H9 (cell line): Measurements from ENCODE around the gene MBTPS1. TPM values are rescaled to one million over a fixed set of nuclear protein-coding genes. Genes with fewer than 3 reads are reported as not detected.

ENCODE experiments used
- DNase-seq: peaks from one replicate; pipeline ENCODE4 v3.0.0-alpha.2; 2017
- H2AFZ ChIP-seq: one replicate; pipeline ENCODE4 v1.6.1; 2013; ENCODE audit warnings: mild to moderate bottlenecking, low read length, control low read depth, moderate library complexity
- H2AK5ac ChIP-seq: 2 replicates; pipeline ENCODE4 v1.6.1; 2013; ENCODE audit warnings: low read length, control low read depth, mixed read lengths; ENCODE audit not compliant: insufficient read length
- H2BK120ac ChIP-seq: one replicate; pipeline ENCODE4 v1.6.1; 2013; ENCODE audit warnings: low read depth, mild to moderate bottlenecking, low read length, control low read depth, inconsistent platforms; ENCODE audit not compliant: poor library complexity, severe bottlenecking
- H2BK12ac ChIP-seq: 2 replicates; pipeline ENCODE4 v1.6.1; 2013; ENCODE audit warnings: low read length, control low read depth, mixed read lengths, low read depth; ENCODE audit not compliant: insufficient read length
- H2BK15ac ChIP-seq: 2 replicates; pipeline ENCODE4 v1.6.1; 2013; ENCODE audit warnings: low read depth, low read length, control low read depth
- H2BK20ac ChIP-seq: one replicate; pipeline ENCODE4 v1.6.1; 2013; ENCODE audit warnings: low read depth, mild to moderate bottlenecking, low read length, control low read depth, inconsistent platforms; ENCODE audit not compliant: poor library complexity, severe bottlenecking
- H2BK5ac ChIP-seq: 2 replicates; pipeline ENCODE4 v1.6.1; 2013; ENCODE audit warnings: low read length, control low read depth, mixed read lengths; ENCODE audit not compliant: insufficient read length
- H3K14ac ChIP-seq: 2 replicates; pipeline ENCODE4 v1.6.1; 2013; ENCODE audit warnings: low read length, control low read depth; ENCODE audit not compliant: insufficient read depth
- H3K18ac ChIP-seq: 2 replicates; pipeline ENCODE4 v1.6.1; 2013; ENCODE audit warnings: low read depth, mild to moderate bottlenecking, mixed read lengths, low read length, control low read depth; ENCODE audit not compliant: insufficient read length
- H3K23ac ChIP-seq: 2 replicates; pipeline ENCODE4 v1.6.1; 2013; ENCODE audit warnings: low read length, control low read depth, mixed read lengths, low read depth; ENCODE audit not compliant: insufficient read length
- H3K23me2 ChIP-seq: 2 replicates; pipeline ENCODE4 v1.6.1; 2013; ENCODE audit warnings: low read depth, mild to moderate bottlenecking, mixed read lengths, low read length, control low read depth; ENCODE audit not compliant: insufficient read length, poor library complexity, severe bottlenecking
- H3K27ac ChIP-seq: 2 replicates; pipeline ENCODE4 v1.5.1; 2013; ENCODE audit warnings: low read length, control low read depth, mixed read lengths, low read depth; ENCODE audit not compliant: insufficient read length
- H3K27me3 ChIP-seq: 2 replicates; pipeline ENCODE4 v1.6.1; 2013; ENCODE audit warnings: low read length, control low read depth, inconsistent platforms; ENCODE audit not compliant: insufficient read depth
- H3K4ac ChIP-seq: 2 replicates; pipeline ENCODE4 v1.6.1; 2013; ENCODE audit warnings: low read depth, mild to moderate bottlenecking, control low read depth, inconsistent platforms, low read length, moderate library complexity
- H3K4me1 ChIP-seq: 2 replicates; pipeline ENCODE4 v1.6.1; 2013; ENCODE audit warnings: low read length, control low read depth, inconsistent platforms; ENCODE audit not compliant: insufficient read depth
- H3K4me2 ChIP-seq: 2 replicates; pipeline ENCODE4 v1.6.1; 2013; ENCODE audit warnings: low read length, control low read depth, mixed read lengths; ENCODE audit not compliant: insufficient read length, insufficient read depth
- H3K56ac ChIP-seq: 2 replicates; pipeline ENCODE4 v1.6.1; 2013; ENCODE audit warnings: low read depth, mild to moderate bottlenecking, mixed read lengths, low read length, control low read depth; ENCODE audit not compliant: insufficient read length
- H3K79me1 ChIP-seq: 2 replicates; pipeline ENCODE4 v1.6.1; 2013; ENCODE audit warnings: low read depth, mild to moderate bottlenecking, moderate library complexity, low read length, control low read depth, inconsistent platforms; ENCODE audit not compliant: insufficient read depth, poor library complexity, severe bottlenecking
- H3K79me2 ChIP-seq: 2 replicates; pipeline ENCODE4 v1.6.1; 2013; ENCODE audit warnings: low read length, control low read depth, inconsistent platforms; ENCODE audit not compliant: insufficient read depth
- H3K9ac ChIP-seq: 2 replicates; pipeline ENCODE4 v1.6.1; 2013; ENCODE audit warnings: low read length, control low read depth, mixed read lengths; ENCODE audit not compliant: insufficient read length; ENCODE audit errors: extremely low read depth
- H3K9me3 ChIP-seq: one replicate; pipeline ENCODE4 v1.6.1; 2013; ENCODE audit warnings: low read depth, low read length, inconsistent platforms; ENCODE audit not compliant: control insufficient read depth
- H3T11ph ChIP-seq: one replicate; pipeline ENCODE4 v1.6.1; 2013; ENCODE audit warnings: mild to moderate bottlenecking, low read length, control low read depth, inconsistent platforms
- H4K20me1 ChIP-seq: one replicate; pipeline ENCODE4 v1.6.1; 2013; ENCODE audit not compliant: control insufficient read depth, insufficient read length, insufficient read depth
- H4K5ac ChIP-seq: 2 replicates; pipeline ENCODE4 v1.6.1; 2013; ENCODE audit warnings: low read depth, mild to moderate bottlenecking, mixed read lengths, low read length, control low read depth; ENCODE audit not compliant: insufficient read length
- H4K8ac ChIP-seq: replicated peaks from 2 replicates; pipeline ENCODE4 v1.6.1; 2013; ENCODE audit warnings: low read length, control low read depth, mixed read lengths, low read depth; ENCODE audit not compliant: insufficient read length
- H4K91ac ChIP-seq: 2 replicates; pipeline ENCODE4 v1.6.1; 2013; ENCODE audit warnings: low read depth, mild to moderate bottlenecking, moderate library complexity, mixed read lengths, low read length, control low read depth; ENCODE audit not compliant: insufficient read length
- H3K27ac Mint-ChIP-seq, 3 experiments: 2 replicates in 2 of 3; 3 replicates in 1 of 3; pipeline ENCODE4 v1.8.0; 2020 to 2021; ENCODE audit warnings: mixed read lengths in 3 of 3, mild to moderate bottlenecking in 1 of 3, moderate library complexity in 1 of 3
- H3K27me3 Mint-ChIP-seq: 2 replicates; pipeline ENCODE4 v1.8.0; 2021; ENCODE audit warnings: low read depth, mild to moderate bottlenecking, moderate library complexity, mixed read lengths
- H3K36me3 Mint-ChIP-seq, 3 experiments: 2 replicates in 2 of 3; 3 replicates in 1 of 3; pipeline ENCODE4 v1.8.0; 2020 to 2021; ENCODE audit warnings: low read depth in 3 of 3, mixed read lengths in 3 of 3; ENCODE audit not compliant: insufficient read depth in 1 of 3
- H3K4me1 Mint-ChIP-seq, 2 experiments: 2 replicates each; pipeline ENCODE4 v1.8.0; 2020; ENCODE audit warnings: mixed read lengths in 2 of 2
- H3K4me3 Mint-ChIP-seq, 2 experiments: 2 replicates in 1 of 2; 3 replicates in 1 of 2; pipeline ENCODE4 v1.8.0; 2020 to 2021; ENCODE audit warnings: mild to moderate bottlenecking in 2 of 2, mixed read lengths in 2 of 2, moderate library complexity in 1 of 2
- H3K9me3 Mint-ChIP-seq, 2 experiments: 2 replicates in 1 of 2; 3 replicates in 1 of 2; pipeline ENCODE4 v1.8.0; 2020; ENCODE audit warnings: mild to moderate bottlenecking in 2 of 2, mixed read lengths in 2 of 2, moderate library complexity in 1 of 2
- WGBS: extraction: QIAGEN DNeasy Blood & Tissue Kit; methylation state at CpG from one replicate; pipeline ENCODE4 v1.1.7; 2013; ENCODE audit warnings: missing lambda C conversion rate, low lambda C conversion rate, mixed read lengths; ENCODE audit not compliant: insufficient read length; ENCODE audit errors: extremely low coverage; 5-methylcytosine and 5-hydroxymethylcytosine counted together
- total RNA-seq: library from RNA; stranded (reverse); gene quantifications from 2 replicates; pipeline ENCODE4 v1.2.1, GENCODE V29; 2021
- TF ChIP-seq, protein P1 (sequence below): fragments of 200-600 bp; sonication (generic); conservative IDR thresholded peaks from 3 replicates; pipeline ENCODE4 v1.8.0; 2021; ENCODE audit warnings: antibody characterized with exemption, mild to moderate bottlenecking

The MBTPS1 gene
- total RNA-seq, 1 experiment from 2014 or later: 48.7 TPM

DNA sequence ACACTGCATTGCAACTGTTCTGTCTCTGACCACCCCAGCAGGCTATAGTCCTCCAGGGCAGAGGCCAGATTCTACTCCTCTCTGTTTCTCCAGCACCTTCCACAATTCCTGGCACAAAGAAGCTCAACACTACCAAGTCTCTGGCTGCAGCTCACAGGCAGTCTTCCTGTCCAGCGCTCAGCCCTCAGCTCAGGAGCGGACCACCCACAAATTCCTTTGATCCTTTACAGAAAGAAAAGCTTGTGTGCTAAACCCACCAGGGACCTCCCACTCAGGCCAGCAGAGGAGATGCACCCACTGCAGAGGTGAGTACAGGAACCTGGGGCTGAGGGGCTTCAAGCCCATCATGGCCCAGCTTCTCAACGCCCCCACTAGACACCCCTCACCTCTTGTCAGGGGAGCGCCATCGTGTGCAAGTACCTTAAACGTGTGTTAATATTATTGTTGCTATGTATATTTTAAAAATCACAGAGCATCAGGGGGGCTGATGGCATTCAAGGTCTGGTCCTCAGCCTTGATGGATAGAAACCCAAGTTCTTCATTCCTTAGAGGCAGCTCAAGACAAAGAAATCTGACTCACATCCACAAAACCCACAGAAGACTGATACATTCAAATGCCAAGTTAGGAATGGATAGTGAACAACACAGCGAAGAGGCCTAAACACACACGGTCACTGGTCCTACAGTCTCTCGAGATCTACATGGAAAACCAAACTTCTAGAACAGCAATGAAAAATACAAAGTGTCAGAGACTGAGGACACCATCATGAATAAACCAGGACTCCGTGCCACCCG, 19.8 kb upstream of the MBTPS1 start:
- Mint-ChIP-seq H3K4me3 (no peak overlapping the region), H3K36me3 (peaks cover 1 to 14% (median 4%) of the 10 kb centered on the region in 3 experiments; a peak in 4 of 7 replicates), H3K9me3 (no peaks in the 10 kb centered on the region), H3K4me1 (peaks cover 56 to 58% of the 10 kb centered on the region in 2 experiments), H3K27ac (peak overlapping the region; percentile 68 to 77 (median 76); a peak in 5 of 7 replicates), H3K27me3 (no peaks in the 10 kb centered on the region)
- no peak overlapping the region for H3K4me2 ChIP-seq
- H2BK12ac ChIP-seq: no peak overlapping the region
- H3K4me1 ChIP-seq: peaks cover 7% of the 10 kb centered on the region; the same call in 1 of the 2 replicates
- H3K9me3 ChIP-seq: no peaks in the 10 kb centered on the region
- no peak overlapping the region for H2BK20ac ChIP-seq
- peaks cover 4% of the 10 kb centered on the region for H3K79me1 ChIP-seq
- no peak overlapping the region for H4K91ac ChIP-seq
- H2AFZ ChIP-seq: no peak overlapping the region
- no peak overlapping the region for H2BK15ac ChIP-seq
- H3K18ac ChIP-seq: no peak overlapping the region
- no CpG with 5 or more reads among the region's 11 CpGs for WGBS
- TF ChIP-seq, protein P1, sequence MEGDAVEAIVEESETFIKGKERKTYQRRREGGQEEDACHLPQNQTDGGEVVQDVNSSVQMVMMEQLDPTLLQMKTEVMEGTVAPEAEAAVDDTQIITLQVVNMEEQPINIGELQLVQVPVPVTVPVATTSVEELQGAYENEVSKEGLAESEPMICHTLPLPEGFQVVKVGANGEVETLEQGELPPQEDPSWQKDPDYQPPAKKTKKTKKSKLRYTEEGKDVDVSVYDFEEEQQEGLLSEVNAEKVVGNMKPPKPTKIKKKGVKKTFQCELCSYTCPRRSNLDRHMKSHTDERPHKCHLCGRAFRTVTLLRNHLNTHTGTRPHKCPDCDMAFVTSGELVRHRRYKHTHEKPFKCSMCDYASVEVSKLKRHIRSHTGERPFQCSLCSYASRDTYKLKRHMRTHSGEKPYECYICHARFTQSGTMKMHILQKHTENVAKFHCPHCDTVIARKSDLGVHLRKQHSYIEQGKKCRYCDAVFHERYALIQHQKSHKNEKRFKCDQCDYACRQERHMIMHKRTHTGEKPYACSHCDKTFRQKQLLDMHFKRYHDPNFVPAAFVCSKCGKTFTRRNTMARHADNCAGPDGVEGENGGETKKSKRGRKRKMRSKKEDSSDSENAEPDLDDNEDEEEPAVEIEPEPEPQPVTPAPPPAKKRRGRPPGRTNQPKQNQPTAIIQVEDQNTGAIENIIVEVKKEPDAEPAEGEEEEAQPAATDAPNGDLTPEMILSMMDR: no peak
- H3K4ac ChIP-seq: no peak overlapping the region
- H3K56ac ChIP-seq: no peak overlapping the region
- no peak overlapping the region for H3K27ac ChIP-seq
- no peak overlapping the region for H2BK120ac ChIP-seq
- H3K27me3 ChIP-seq: no peaks in the 10 kb centered on the region
- H3K23ac ChIP-seq: no peak overlapping the region
- H3T11ph ChIP-seq: no peak overlapping the region
- no peaks in the 10 kb centered on the region for H4K20me1 ChIP-seq
- no peak overlapping the region for H4K5ac ChIP-seq
- H3K14ac ChIP-seq: no peak overlapping the region
- peaks cover 5% of the 10 kb centered on the region; the same call in 1 of the 2 replicates for H3K79me2 ChIP-seq
- H3K23me2 ChIP-seq: no peaks in the 10 kb centered on the region
- H4K8ac ChIP-seq: no peak overlapping the region
- DNase-seq: no peak
- no peak overlapping the region for H3K9ac ChIP-seq
- H2BK5ac ChIP-seq: no peak overlapping the region
- H2AK5ac ChIP-seq: no peak overlapping the region
